Gastroesophageal sphincter (tissue), 3 donors: Measurements from ENCODE around the gene LPIN1.

Experiments used
- EP300 ChIP-seq: sonication (generic); formaldehyde crosslinking; IDR thresholded peaks from one replicate; pipeline ENCODE4 v1.6.1; 2017; ENCODE audit warnings: antibody characterized with exemption, mild to moderate bottlenecking
- POLR2A ChIP-seq, 2 donors: fragments of 450-650 bp; IDR thresholded peaks; one replicate each; pipeline ENCODE4 v1.6.1; 2017; ENCODE audit warnings: antibody characterized with exemption in 2 of 2, mild to moderate bottlenecking in 2 of 2, moderate library complexity in 1 of 2
- POLR2AphosphoS5 ChIP-seq: sonication (generic); formaldehyde crosslinking; IDR thresholded peaks from one replicate; pipeline ENCODE4 v1.6.1; 2017; ENCODE audit warnings: antibody characterized with exemption
- TF ChIP-seq, protein P1 (sequence below), 4 experiments: fragments of 200-600 bp in 2 of 4; fragments of 450-650 bp in 2 of 4; sonication (generic) in 1 of 4; IDR thresholded peaks; one replicate each; pipeline ENCODE4 v1.5.1; 2017 to 2019; ENCODE audit warnings: antibody characterized with exemption in 4 of 4, mild to moderate bottlenecking in 2 of 4, moderate library complexity in 2 of 4

DNA sequence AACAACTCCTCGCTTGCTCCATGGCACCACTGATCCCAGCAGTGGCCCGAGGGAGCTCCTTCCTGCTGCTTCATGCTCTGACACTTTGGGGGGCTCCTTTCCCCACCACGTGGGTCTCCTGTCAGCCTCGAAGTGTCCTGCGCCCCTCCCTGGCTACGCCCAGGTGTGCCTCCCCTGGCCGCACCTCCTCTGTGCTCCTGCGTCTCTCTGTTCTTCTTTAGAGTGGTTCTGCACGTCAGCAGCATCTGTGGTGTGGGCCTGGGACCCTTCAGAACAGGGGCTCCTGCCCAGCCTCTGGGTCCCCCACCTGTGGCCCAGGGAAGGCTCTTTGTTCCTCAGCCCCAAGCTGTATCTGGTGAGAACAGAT is 49.7 kb upstream of the LPIN1 start:
- TF ChIP-seq POLR2A (IDR thresholded peaks at IDR 0.05) (no peak), EP300 (no peak), POLR2AphosphoS5 (no peak)
- TF ChIP-seq, protein P1, sequence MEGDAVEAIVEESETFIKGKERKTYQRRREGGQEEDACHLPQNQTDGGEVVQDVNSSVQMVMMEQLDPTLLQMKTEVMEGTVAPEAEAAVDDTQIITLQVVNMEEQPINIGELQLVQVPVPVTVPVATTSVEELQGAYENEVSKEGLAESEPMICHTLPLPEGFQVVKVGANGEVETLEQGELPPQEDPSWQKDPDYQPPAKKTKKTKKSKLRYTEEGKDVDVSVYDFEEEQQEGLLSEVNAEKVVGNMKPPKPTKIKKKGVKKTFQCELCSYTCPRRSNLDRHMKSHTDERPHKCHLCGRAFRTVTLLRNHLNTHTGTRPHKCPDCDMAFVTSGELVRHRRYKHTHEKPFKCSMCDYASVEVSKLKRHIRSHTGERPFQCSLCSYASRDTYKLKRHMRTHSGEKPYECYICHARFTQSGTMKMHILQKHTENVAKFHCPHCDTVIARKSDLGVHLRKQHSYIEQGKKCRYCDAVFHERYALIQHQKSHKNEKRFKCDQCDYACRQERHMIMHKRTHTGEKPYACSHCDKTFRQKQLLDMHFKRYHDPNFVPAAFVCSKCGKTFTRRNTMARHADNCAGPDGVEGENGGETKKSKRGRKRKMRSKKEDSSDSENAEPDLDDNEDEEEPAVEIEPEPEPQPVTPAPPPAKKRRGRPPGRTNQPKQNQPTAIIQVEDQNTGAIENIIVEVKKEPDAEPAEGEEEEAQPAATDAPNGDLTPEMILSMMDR (IDR thresholded peaks at IDR 0.05): no peak
